Inflammatory macrophage treated with lipopolysaccharide for 1 hour (primary cell): ENCODE data around the gene GNG2.

Source experiments
- DNase-seq, 2 donors: peaks; one replicate each; pipeline ENCODE4 v3.0.0-alpha.2; 2020 to 2022

Gene GNG2

DNA sequence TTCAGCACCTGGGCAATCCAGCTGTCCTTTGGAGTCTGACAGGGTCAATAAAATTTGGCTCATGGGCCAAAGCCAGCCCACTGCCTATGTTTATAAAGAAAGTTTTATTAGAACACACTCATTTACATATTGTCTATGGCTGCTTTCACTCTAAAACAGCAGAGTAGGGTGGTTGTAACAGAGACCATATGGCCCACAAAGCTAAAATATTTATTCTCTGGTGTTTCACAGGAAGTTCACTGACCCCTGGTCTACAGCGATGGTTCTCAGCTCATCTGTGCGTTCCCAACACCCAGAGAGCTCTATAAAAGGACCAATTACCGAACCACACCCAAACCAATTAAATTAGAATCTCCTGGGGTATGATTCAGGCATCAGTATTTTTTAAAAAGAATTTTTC, 91.2 kb downstream of the GNG2 start:
- DNase-seq = no peak

DNA sequence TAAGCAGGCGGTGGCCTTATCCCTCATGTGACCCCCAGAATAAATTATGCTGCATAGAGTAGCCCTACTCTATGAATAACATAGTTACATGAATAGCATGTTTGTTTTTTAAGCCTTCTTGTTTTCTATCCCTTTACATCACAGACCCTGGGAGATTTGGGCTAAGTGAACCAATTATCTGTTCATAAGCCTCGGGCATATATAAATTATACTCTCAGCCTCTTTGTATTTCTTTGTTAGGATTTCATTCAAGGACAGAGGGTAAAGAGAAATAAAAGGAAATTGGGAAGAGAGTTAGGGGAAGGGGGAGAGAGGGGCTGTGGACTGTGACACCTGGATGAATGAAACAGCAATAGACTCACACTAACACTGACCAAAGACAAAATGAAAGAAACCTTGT, 93.6 kb downstream of the GNG2 start:
- DNase-seq = no peak

DNA sequence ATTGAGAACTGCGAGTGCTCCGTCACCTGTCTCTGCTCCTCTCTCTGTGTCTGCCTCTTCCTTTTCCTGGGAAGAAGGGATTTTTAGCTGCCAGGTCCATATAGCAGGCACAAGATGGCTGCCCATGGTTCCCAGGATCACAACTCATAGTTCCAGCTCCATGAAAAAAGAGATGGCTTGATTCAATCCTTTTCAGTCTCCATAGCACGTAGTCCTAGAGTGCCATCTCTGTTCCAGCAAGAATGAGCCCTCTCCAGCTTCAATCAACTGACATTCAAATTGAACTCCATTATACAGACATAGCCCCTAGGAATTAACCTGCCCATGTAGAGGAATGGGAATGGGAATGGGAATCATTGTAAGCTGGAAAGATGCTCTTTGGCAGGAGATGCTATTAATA, 94.2 kb downstream of the GNG2 start:
- DNase-seq = no peak

DNA sequence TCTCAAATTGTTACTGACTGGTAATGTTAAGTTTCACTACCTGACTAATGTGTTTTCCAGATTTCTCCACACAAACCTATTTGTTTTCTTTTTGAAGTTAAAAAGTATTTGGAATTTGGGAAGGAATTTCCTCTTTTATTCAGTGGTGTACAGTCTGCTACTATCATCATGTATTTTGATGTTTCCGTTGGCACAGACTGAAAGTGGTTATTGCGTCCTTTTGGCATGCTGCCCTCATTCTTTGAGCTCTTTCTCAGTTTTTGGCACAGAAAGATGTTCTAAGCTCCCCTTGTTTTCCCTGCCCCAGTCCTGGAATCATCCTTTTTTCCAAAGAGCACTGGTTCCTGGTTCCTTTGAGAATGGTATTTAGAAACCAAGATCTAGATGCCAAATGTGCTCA, 97.5 kb downstream of the GNG2 start:
- no peak for DNase-seq

DNA sequence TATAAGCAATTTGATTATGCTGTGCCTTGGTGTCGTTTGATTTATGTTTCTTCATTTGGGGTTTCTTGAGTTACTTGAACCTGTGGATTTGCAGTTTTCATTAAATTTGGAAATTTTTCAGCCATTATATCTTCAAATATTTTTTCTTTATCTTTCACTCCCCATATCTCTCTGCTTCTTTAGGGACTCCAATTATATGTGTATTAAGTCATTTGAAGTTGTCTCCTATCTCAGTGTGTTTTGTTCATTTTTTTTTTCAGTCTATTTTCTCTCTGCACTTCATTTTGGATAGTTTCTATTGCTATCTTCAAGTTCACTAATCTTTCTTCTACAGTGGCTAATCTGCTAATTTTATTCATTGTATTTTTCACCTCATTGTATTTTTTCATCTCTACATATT, 99.5 kb downstream of the GNG2 start:
- DNase-seq = no peak

DNA sequence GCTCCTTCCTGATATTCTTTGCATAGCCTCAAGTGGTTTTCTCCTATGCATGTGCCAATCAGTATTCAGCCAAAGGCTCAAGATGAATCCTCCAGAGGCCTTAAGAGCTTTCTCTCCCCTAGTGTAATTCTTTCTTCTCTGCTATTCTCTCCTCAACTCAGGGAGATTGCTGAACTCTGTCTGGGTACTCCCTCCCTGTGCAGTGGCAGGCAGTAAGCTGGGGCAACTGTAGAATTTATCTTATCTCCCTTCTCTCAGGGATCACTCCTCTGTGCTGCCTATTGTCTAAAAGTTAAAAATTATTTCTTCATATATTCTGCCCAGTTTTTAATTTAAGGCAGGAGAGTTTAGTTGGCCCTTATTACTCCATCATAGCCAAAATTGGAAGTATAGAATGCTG, 100.5 kb downstream of the GNG2 start:
- DNase-seq = no peak

DNA sequence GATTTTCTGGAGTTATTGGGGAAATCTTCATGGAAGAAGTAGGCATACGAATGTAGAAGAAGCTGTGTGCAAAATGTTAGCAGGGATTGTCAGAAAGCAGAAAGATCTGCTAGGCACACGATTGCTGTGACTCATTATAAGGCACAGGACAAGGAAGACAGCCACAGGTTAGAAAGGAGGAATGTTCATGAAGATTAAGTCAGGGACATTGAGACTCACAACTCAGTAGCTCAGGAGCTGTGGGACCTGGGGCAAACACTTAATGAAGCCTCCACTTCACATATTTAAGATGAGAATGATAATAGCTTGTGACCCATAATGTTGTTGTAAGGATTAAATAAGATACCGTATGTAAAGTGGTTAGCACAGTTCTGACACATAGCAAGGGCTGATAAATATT, 102.3 kb downstream of the GNG2 start:
- DNase-seq = no peak

DNA sequence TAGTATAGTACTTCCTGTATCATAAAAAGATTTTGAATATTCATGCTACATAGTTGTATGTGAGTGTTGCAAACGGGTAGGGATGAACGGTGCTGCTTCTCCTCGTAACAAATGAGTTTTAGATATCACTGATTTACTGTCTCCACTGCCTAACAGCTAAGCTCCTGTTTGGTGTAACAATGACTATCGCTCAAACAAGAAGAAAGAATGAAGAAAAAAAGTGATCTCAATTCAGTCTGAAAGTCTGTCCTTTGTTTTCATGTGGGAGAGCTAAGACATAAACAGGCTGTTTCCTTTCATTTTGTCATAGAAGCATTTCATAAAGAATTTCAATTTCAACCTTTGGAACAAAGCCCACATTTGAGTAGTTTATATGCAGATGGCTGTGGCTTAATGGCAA, 102.9 kb downstream of the GNG2 start:
- no peak for DNase-seq

DNA sequence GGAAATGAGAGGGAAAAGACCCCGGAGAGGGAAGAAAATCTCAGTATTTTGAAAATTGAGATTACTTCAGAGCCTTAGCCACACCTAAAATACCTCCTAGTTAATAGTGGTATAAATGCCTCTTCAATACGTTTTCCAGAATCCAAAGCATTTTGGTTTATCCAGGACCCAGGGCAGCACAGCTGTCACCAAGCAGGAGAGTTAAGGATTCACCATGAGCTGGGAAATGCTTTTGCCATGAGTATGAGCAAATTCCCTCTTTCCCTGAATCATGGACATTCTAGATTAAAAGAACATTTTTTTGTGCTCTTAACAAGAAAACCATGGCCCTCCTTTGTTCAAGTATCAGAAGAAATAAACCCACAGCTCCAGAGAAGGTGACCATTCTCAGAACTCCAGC, 107.1 kb downstream of the GNG2 start:
- DNase-seq = no peak

DNA sequence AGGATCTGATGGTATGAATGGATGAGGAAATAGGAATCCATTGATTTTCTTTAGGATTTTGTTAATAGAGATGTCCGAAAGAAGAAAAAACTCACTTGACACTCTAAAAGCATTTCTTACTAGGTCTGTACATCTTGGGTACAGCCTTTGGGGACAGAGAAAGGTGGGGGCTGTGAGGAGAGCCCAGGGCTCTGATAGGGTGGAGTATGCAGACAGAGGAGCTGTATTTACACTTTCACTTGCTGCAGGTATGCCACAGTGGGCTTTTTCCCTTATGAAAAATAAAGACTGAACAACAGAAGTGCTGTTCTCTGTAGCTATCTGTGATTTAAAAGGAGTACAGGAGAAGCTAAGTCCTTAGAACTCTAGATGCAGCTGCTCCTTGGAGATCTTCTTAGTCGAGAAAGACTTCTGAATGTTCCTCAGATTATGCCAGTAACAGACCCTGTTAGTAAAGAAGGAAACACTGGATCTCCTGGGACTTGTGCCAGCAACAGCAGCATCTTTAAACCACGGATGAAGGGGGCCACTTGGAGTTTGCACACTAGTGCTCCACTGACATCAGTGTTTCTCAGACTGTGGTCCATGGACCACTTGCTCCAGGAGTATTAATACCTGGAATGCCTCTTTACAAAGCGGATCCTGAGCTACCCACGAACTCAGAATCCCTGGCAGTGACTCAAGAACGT, 109.6 kb downstream of the GNG2 start:
- DNase-seq = no peak

DNA sequence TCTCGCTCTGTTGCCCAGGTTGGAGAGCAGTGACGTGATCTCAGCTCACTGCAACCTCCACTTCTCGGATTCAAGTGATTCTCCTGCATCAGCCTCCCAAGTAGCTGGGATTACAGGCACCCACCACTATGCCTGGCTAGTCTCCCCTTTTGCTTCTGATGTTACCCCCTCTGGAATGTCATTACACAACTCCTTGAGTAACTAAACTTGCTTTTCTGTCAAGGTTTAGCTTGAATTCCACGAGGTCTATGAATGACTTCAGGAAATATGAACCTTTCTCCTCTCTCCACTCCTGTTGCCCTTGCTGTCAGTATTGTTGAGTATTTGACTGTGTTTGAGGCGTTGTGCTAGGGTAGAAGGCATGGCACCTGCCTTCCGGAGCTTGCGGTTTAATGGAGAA, 112.2 kb downstream of the GNG2 start:
- DNase-seq = no peak

DNA sequence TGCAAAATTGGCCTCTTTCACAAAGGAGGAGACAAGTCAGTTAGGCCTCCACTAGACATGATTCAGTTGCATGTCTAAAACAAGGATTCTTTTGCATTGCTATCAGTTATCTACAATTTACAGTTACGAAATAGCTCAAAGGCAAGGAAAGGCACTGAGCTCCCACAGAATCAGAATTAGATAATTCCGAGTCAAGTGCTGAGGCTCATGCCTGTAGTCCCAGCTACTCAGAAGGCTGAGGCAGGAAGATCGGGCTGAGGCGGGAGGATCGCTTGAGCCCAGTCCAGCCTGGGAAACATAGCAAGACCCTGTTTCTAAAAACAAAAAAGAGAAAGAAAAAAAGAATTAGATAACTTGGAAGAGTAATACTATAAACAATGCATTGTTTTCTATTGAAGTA, 116.7 kb downstream of the GNG2 start:
- DNase-seq = no peak

DNA sequence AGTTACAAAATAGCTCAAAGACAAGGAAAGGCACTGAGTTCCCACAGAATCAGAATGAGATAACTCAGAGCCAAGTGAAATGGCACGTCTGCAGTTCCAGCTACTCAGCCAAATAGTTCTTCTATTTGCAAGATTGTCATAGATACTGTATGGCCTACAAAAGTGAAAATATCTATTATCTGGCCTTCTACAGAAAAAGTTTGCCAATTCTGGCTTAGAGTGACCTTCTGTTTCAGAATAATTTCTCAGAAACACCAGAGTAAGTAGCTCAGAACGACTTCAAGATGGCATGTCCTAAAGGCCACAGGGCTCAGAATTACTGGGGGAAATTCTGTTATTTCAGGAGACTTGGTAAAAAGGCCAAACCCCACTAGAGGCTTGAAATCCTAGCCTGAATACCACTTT, 118.3 kb downstream of the GNG2 start:
- peak in 1 of 2 donors; percentile 16 for DNase-seq

DNA sequence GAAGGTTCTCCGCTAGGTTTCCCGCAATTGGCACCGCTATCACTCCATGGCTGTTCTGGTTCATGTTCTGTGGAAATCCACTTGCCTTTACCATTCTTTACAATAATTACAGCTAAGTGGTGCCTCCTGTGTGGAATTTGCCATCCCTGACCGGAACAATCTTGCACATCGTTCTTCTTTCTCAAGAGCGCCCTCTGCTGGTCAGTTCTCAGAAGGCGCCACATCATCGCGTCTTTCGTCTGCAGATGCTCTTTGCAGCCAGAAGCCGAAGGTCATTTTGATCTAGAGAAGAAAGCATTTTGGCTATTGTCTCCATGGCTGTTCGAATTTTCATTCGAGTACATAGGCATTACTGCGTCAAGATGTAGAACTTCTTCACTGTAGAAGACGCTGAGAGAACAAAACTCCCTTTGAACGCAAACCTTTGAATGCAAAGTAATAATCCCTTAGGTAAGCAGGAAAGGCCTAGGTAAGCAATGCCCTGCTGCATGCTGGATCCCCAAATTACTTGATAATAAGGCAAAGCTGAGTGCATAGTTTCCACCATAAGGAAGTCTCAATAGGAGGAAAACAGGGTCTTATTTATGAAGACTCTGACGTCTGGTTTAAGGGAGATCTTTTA, 118.8 kb downstream of the GNG2 start:
- peak; percentile 55 to 96 for DNase-seq

DNA sequence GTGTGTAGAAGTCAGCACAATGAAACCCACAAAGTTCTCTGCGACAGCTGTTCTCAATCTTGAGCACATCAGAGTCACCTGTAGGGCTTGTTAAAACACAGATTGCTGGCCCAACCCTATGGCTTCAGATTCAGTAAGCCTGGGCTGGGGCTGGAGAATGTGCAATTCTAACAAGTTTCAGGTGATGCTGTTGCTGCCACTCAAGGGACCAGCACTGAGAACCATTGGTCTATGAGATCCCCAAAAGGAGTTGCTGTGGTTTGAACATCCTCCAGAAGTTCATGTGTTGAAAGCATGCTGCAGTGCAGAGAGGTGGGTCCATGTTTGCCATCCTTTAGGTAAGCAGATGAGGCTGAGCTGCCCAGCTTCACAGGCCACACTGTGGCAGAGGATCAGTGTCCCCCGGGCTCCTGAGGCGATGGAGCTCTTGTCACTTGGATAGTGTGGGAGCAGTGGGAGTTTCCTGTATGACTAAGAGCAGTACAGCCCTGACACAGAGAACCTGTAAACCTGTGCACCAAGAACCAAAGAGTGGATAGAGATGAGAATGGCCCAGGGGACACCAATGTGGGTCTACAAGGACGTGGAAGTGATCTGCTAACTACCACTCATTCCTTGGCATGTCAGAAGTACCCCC, 120.9 kb downstream of the GNG2 start:
- DNase-seq = no peak

DNA sequence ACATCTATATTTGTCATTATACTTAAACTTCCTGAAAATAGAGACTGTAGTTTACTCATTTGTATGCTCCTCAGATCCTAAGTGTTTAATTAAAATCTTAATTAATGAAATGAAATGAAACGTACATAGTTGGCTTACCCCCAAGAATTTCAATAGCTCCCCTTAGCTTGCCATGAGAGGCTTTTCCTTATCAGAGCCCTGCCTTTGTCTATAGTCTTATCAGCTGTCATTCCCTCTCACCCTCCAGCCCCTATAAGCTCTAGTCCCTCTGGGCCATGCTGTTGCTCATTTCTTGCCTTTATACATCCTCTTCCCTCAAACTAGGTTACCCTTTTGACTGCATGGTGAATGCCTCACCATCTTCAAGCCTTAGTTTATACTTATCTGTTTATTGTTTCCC, 127.8 kb downstream of the GNG2 start:
- no peak for DNase-seq

DNA sequence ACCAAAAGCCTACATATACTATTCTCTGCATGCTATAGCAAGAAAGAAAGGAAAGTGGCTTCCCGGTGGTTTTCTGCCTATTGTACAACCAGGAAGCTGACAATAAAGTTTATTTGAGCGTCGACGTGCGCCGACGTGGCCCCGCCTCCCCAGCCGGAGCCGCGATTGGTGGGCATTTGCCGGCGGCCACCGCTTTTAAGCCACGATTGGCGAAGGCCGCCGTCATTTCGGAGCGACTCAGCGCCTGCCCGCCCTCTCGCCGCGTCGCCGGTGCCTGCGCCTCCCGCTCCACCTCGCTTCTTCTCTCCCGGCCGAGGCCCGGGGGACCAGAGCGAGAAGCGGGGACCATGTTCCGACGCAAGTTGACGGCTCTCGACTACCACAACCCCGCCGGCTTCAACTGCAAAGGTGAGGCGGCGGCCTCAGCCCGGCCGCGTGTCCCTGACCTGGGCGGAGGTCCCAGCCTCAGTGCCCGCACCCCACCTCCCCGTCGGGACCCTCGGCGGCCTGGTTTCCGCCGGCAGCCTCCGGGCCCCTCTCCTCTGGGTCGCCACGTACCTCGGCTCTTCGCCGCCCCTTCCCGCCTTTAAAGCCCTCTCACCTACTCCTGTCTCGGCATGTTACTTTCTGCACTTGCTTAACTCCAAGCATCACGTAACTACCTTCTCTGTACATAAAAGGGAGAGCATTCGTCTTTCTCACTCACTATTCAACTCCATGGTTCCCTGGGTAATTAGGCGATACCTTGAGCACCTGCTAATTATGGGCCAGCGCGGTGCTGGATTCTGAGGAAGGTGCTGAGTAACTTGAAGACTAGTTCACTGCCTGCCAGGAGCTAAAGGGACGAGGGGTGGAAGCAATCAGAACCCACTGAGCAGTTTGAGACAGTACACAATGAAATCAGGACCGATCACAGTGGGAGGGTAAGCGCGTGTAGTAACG, 129.2 kb downstream of the GNG2 start, which contains the start of gene RTRAF:
TSS of gene RTRAF (plus strand) at position 254 of the 942 bp plus-strand sequence. CDS start at position 348, 94 bp downstream.
- DNase-seq = peak; percentile 89 to 92

DNA sequence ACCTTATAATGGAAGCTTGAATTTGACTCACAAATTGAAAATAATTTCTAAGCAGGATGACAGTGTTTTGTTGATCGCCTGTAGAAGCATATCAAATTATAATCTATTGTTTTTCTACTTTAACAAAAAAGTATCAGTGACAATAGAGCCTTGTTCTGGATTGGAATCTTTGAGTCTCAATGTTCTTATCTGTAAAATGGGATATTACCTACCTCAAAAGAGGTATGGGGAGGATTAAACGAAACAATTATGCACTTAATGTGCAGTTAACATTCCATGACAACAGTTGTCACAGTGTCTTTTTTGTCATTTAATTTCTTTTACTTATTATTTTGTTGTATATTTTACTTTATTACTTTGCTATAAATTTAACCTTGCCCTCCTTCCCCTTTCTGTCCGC, 130.1 kb downstream of the GNG2 start:
- no peak for DNase-seq

DNA sequence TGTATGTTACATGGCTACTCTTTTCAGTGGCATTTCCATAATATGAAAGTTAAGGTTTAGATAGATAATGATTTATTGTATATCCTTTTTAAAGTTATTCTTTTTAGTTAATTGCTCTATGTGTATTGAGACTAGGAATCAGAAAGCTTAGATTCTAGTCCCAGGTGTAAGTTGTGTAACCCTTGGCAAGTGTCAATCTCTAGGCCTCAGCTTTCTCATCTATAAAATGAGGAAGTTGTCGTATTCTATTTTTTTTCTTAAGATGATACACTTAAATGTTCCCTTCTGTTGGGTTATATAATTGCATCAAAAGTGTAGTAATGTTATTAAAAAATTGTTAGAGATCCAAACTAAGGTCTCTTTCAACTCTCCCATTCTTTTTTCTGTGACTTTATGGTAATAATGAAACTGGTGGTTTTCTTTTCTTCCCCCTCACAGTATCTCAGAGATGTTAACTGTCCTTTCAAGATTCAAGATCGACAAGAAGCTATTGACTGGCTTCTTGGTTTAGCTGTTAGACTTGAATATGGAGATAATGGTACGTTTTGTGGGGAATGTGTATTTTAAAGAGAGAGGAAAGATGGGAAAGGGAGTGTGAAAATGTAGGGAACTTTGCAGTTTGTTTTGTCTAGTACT, 133.0 kb downstream of the GNG2 start:
- no peak for DNase-seq

DNA sequence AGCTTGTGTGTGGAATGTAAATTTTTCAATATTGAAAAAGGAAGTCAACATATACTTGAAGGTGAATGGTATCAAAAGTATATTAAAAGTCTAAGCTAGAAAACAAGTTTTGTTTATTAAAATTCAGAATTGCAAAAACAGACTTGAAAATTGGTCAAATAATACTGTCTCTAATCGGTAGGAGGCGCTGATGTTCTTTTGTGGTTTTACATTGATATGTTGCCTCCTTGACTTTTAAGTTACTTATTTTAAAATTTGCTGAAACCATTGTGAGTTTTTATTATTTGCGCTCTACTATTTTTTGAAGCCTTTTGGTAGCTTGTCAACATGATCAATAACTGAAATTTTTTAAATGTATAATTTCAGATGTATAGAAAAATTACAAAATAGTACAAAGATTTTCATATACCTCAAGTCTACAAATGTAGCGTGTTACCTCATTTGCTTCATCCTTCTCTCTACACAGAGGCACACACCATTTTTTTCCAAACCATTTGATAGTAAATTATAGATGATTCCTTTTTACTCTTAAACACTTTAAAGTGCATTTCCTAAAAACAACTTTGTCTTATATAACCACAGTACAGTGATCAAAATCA, 135.8 kb downstream of the GNG2 start:
- peak in 1 of 2 donors; percentile 79 for DNase-seq

DNA sequence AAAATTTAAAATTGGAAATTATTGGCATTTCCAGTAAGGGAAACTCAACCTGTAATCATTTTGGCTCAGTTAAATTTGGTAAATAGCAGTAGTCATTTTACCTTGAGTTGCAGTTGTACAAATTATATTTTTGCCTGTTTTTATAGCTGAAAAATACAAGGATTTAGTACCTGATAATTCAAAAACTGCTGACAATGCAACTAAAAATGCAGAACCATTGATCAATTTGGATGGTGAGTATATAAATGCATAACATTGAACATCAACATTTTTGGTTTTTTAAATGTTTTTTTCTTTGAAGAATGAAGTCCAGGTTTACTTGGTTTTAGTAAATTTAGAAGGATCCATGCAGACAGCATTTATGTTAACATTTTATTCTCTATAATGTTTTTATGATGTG, 137.9 kb downstream of the GNG2 start:
- DNase-seq = no peak

DNA sequence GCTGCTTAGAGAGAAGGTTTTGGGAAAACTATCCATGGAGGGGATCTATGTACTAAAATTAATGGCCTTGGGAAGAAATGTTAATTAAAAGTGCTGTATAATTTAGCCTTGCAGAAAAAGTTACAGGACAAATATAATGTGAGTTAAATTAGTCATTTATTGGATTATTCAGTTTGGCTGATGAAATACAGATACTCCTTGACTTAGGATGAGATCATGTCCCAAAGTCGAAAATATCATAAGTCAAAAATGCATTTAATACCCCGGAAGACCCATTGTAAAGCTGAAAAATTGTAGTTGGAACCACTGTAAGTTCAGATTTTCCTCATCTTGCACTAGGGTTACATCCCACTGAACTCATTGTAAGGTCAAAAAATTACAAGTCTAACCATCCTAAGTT, 138.7 kb downstream of the GNG2 start:
- DNase-seq = no peak
